Inflammatory macrophage treated with lipopolysaccharide for 4 hours (primary cell): ENCODE data around the gene TMEM39A.

Source experiments
- DNase-seq: peaks from one replicate; pipeline ENCODE4 v3.0.0-alpha.2; 2020

Gene TMEM39A

GRCh38 chr3:119395923-119396358 is 67.5 kb downstream of the TMEM39A start:
- DNase-seq, result no peak

GRCh38 chr3:119388577-119388976 is 74.8 kb downstream of the TMEM39A start:
- DNase-seq, result no peak

- no peak for DNase-seq
These were observed 81.3 kb downstream of the TMEM39A start for GRCh38 chr3:119382134-119382533.

- DNase-seq, result no peak
These were observed 82.7 kb downstream of the TMEM39A start for GRCh38 chr3:119380697-119381096.
